Erythroblast (primary cell): Measurements from ENCODE around the gene PEX11A.
A peak's percentile ranks its signal among the peaks of the same experiment; 100 is the strongest.

Source experiments
- DNase-seq, 2 experiments: peaks; one replicate each; lab custom pipeline; 2025; lab: John Stamatoyannopoulos, UW
- GATA1 ChIP-seq: IDR thresholded peaks from 2 replicates; pipeline ENCODE4 v1.6.1; 2011; ENCODE audit warnings: low read depth, mild to moderate bottlenecking, control low read depth, low read length, moderate library complexity
- POLR2A ChIP-seq: IDR thresholded peaks from 2 replicates; pipeline ENCODE4 v1.6.1; 2011; ENCODE audit warnings: mild to moderate bottlenecking, low read length

PEX11A gene

DNA sequence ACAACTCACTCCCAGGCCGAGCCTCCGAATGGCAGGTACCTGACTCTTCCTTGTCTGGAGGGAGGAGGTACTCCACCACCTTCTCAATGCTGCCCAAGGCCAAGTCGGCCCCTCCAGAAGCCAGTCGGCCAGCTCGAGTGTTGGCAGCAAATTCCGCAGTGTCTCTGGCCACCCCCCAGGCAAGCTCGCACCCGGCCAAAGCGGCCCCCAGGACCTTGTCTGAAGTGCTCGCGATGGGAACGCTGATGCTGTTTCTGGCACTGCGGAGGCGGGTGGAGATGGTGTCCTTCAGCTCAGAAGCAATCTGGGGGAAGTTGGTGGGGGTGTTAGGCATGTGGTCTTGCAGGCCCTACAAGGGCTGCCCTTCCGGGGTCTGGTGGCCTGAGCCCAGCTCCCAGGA is 20.6 kb downstream of the PEX11A start:
- TF ChIP-seq GATA1 (no peak), POLR2A (no peak)
- DNase-seq: no peak

GRCh38 chr15:89669309-89669865 is 21.2 kb downstream of the PEX11A start:
- no peak for TF ChIP-seq POLR2A
- TF ChIP-seq GATA1: no peak
- no peak for DNase-seq

DNA sequence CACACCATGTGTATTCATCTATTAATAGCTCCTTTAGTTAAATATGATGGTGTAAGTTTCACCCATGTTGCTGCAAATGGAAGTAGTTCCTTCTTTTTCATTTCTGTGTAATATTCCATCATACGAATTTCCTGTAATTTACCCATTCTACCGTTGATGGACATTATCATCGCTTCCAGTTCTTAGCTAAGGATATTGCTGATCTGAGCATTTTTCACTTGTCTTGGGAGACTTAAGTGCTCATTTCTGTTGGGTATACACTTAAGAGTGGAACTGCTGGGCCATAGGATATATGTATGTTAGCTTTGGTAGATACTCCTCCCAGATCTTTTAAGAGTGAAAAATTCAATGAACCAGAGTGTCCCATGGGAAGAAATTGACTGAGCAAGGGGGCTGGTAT is 22.4 kb downstream of the PEX11A start:
- TF ChIP-seq POLR2A (no peak), GATA1 (no peak)
- no peak for DNase-seq

DNA sequence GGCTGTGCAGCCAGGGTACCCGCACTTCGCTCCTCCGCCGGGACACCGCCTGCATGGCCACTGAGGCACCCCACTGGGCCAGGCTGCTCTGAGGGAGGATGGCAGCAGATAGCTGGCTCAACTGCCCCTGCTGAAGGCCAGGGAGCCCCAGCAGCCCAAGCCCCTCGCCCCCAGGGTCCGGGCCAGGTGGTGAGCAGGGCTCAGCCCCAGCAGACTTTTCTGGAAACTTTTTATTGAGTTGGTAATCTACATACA is 22.9 kb downstream of the PEX11A start:
- TF ChIP-seq POLR2A (no peak), GATA1 (no peak)
- DNase-seq: no peak

- TF ChIP-seq POLR2A (no peak), GATA1 (no peak)
- peak in 1 of 2 experiments; percentile 10 for DNase-seq
Observed at GRCh38 chr15:89666858-89667705, 23.5 kb downstream of the PEX11A start.

GRCh38 chr15:89666184-89666857 is 24.2 kb downstream of the PEX11A start:
- DNase-seq: no peak
- TF ChIP-seq GATA1 (no peak), POLR2A (no peak)

- TF ChIP-seq POLR2A: no peak
- no peak for TF ChIP-seq GATA1
- DNase-seq: peak; percentile 22 to 32
Observed at GRCh38 chr15:89665449-89666181, 24.9 kb downstream of the PEX11A start.

GRCh38 chr15:89664441-89665350 is 25.9 kb downstream of the PEX11A start:
- TF ChIP-seq GATA1 (no peak), POLR2A (no peak)

DNA sequence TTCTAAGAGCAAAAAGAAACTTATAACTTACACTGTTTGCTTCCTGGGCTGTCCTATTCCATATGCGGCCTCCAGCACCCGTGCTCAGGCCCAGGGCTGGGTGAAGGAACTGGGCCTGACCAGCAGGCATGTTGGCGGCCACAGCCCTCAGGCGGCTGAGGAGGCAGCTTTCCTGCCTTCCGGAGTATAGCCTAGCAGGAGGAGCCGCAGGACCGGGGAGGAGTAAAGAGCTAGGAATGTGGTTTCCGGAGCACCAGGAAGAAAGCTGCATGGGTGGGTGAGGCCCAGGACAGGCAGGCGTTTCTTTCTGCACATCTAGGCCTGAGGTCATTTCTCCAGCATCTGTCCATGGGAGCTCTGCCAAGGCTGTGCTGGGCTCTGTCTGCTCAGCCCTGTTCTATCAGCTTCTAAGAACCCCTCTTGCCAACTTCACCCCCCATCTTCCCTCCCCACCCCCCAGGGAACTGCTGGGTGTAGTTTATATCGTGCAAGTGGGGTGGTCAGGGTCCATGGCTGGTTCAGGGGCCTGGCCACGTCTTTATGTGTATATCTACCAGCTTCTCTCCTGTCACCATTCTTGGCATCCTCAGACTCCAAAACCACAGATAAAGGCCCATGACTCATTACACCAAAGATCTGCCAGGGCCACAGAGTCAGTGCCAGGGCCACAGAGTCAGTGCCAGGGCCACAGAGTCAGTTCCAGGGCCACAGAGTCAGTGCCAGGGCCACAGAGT is 27.5 kb downstream of the PEX11A start:
- TF ChIP-seq GATA1 (no peak), POLR2A (no peak)
- DNase-seq: no peak

More at GRCh38 chr15:89664441-89665350, 25.9 kb downstream of the PEX11A start:
- DNase-seq: no peak

DNA sequence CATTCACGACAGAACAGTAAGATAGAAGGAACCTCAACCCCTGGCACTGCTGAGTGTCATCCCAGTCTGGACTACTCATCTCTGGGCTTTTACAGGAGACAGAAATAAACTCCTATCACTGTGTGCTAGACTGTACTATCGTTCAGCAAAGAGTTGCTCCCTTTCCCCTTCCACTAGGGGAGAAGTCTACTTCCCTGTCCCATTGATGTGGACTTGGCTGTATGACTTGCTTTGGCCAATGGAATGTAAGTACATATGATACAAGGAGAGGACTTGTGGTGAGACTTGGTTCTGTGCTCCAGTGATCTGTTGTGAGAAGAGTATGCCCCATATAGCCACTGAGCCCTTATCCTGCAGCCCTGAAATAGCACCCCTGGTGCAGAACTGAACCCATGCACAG is 30.0 kb downstream of the PEX11A start:
- TF ChIP-seq POLR2A (no peak), GATA1 (no peak)
- DNase-seq: no peak

GRCh38 chr15:89659295-89659694 is 31.3 kb downstream of the PEX11A start:
- DNase-seq: no peak
- TF ChIP-seq POLR2A (no peak), GATA1 (no peak)

GRCh38 chr15:89657686-89658200 is 32.8 kb downstream of the PEX11A start:
- no peak for DNase-seq
- no peak for TF ChIP-seq GATA1
- TF ChIP-seq POLR2A: no peak
